CD4-positive, alpha-beta T cell treated with Interferon alpha-2 for 1 hour (primary cell): Measurements from ENCODE around the gene GABRR3.

ENCODE experiments used
- DNase-seq, 2 donors: peaks; one replicate each; pipeline ENCODE4 v3.0.0-alpha.2; 2020 to 2022

The GABRR3 gene

GRCh38 chr3:97988784-97989568, 46.1 kb downstream of the GABRR3 start:
- DNase-seq: no peak

- no peak for DNase-seq
Measured at GRCh38 chr3:97987306-97987705, 47.8 kb downstream of the GABRR3 start.

GRCh38 chr3:97983933-97984491, 51.1 kb downstream of the GABRR3 start:
- DNase-seq: no peak

DNA sequence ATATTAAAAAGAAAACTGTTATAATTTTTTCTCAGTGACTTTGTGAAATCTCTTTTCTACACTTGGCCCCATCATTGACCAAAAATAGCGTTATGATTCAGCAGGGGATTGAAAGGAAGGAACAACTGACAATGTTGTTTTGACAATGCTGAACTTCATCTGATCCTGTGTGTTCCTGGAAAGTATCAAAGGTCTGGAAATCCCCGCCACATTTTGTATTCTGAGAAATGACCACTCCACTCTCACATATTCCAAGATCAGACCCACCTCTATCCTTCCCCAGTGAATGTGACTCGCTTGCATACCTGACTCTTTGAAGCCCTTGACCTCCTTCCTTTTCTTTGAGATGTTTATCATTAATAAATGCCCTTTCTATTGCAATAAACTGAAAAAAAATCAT, 53.2 kb downstream of the GABRR3 start:
- no peak for DNase-seq

DNA sequence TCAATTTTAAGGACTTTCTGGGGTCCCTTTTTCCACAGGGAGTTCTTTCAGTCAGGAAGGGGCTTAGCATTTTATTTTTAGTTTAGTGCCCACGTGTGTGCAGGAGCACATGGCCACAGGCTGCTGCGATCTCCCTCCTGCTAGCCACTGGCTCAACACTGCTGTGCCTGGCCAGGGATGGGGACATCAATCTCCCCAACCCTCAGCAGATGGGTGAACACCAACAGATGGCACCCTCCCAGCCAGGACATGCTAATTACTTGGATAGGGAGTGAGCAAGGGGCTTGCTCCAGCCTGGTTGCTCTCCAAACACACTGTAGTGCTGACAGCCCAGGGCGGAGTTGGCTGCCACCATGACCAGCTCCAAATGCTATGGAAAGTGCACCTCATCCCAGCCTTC, 55.5 kb downstream of the GABRR3 start:
- DNase-seq: no peak

- no peak for DNase-seq
Measured at GRCh38 chr3:97975466-97975865, 59.6 kb downstream of the GABRR3 start.

GRCh38 chr3:97974996-97975395, 60.1 kb downstream of the GABRR3 start:
- DNase-seq: no peak

GRCh38 chr3:97972976-97973375, 62.1 kb downstream of the GABRR3 start:
- DNase-seq: no peak

DNA sequence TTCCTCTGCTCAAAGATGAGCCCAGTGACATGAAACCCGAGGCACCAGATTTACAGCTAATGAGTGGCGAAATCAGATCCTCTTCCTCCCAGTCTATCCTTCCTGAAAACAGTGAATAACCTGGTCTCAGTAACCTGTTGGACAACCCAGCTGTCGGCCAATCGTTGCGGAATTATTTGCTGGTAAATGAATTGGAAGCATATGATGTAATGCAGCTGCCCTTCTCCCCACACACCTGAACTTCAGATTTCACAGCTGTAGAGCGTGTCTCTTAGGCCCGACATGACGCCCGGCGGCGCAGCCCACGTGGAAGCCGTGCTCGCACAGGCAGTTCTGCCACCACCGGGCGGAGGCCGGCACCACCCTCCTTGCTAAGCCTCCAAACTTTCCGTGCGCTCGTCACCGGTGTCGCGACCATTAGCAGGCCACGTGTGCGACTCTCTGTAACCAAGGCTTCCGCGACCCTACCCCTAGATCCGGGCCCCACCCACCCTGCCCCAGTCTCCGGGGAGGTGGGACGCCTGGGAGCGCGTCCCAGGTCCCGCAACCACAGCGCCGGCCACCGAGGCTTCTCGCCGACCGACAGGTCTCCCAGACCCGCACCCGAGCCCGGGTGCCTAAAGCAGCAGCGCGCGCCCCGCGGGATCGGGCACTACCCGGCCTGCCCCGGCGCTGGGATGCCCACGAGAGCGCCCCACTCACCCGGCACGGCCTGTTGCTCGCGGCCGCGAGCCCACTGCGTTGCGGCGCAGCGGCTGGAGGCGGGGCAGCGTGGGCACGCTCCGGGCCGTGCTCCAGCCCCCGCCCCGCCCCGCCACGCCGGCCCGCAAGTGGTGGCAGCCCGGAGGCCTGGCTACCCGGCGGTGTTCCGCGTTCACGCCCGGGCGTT, 63.2 kb downstream of the GABRR3 start, which contains the start of gene RIOX2:
Gene RIOX2, minus strand, starts transcription at position 753 of the 889 bp plus-strand sequence. CDS start 4,838 bp downstream, outside the sequence.
- DNase-seq: peak; percentile 70 to 79

GRCh38 chr3:97970956-97971620, 64.0 kb downstream of the GABRR3 start:
- no peak for DNase-seq

DNA sequence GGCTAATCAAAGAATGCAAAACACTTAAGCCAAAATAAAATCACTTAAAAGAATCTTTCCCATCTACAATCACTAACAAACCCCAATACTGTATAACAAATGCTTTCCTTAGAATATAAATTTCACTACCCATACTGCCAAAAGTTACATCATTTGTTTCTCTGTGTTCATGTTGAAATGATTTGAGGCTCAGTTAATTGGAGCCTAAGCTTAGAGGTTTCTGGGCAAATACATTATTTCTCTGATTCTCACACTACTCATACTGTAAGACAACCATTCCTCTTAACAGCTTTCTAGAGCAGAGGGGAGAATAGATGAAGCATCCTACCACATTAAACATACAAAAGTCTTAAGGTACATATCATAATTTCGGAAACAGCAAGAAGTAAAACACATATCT, 65.0 kb downstream of the GABRR3 start:
- DNase-seq: no peak

GRCh38 chr3:97969541-97969940, 65.6 kb downstream of the GABRR3 start:
- no peak for DNase-seq

DNA sequence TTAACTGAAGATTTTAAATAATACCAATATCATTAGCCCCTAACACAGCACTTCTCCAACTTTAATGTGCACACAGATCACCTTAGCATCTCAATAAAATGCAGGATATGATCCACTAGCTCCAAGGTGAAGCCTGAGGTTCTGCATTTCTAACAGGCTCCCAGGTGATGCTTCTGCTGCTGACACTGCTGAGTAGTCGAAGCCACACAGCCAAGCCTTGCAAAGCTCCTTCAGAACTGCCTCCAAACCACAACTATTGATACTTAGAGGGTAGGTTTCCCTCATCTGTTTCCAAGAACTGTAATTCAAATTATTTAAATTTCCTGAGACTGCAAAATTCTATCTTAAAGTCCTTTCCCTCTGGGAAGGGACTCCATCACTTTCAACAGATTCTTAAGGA, 66.7 kb downstream of the GABRR3 start:
- no peak for DNase-seq

DNA sequence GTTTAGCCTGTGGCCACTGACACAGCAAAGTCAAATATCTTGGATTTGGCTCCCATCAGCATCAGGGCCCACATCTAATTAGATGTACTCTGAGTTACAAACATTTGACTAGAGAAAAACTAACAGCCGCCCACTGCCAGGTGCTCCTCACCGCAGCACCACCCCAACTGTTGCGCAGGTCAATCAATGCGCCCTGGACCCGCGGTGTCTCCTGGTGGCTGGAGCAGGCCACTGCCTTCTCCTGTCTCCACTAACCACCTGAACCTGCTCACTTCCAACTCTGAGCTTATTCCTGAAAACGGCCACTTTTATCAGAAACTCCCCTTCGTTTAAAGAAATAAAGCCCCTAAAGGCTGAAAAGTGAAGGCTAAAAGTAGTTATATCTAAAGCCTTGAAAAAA, 67.1 kb downstream of the GABRR3 start:
- no peak for DNase-seq

DNA sequence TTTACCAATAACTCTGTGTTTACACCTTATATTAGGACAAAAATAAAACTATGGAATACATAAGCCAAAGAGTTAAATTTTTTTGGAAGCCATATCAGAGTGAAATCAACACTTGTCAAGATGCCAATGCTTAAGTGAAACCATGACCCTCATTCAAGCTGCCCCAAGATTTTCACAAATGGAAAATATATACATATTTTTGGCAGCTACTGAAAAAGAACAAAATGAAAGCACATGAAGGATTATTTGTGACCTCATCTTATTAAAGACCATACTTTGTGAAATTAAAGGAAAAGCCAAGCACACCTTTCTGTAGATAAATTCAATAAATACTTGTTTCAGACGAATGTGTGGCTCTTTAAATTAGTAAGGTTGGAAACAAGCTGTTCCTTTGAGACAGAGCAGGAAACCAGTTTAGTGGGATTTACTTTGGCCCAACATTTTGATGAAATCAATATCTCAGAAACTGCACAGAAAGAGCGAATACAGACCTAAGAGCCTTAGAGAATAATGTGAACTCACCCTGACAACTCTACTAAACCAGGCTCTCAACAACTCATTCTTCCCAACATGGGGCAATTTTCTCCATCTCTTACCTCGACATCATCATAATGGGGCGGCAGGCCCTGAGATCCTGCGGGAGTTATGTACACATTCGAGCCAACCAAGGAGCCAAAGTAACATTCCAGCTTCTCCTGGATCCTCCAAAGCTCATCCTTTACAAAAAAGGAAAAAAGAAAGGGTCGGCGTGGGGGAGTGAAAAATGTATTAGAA, 73.9 kb downstream of the GABRR3 start:
- no peak for DNase-seq

- no peak for DNase-seq
Measured at GRCh38 chr3:97960551-97960950, 74.6 kb downstream of the GABRR3 start.

- no peak for DNase-seq
Measured at GRCh38 chr3:97959872-97960271, 75.2 kb downstream of the GABRR3 start.

- DNase-seq: no peak
Measured at GRCh38 chr3:97958796-97959195, 76.3 kb downstream of the GABRR3 start.

DNA sequence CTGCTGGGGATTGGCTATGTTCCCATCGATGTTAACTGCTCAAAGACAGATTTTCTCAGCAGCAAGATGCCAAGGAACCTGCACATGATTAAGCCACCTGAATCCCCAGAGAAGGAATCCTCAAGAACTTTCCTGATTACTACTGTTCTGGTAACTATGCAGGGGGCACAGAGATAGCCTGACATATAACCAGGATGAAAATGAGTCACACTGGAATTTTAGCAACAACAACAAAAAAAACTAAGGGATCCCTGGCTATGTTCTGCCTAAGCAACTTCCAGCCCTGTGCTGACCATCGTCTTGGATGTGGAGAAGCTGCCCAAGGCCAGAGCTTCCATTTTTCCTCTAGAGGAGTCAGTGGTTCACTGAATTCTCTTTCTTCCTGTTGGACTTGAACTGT, 76.7 kb downstream of the GABRR3 start:
- DNase-seq: no peak

DNA sequence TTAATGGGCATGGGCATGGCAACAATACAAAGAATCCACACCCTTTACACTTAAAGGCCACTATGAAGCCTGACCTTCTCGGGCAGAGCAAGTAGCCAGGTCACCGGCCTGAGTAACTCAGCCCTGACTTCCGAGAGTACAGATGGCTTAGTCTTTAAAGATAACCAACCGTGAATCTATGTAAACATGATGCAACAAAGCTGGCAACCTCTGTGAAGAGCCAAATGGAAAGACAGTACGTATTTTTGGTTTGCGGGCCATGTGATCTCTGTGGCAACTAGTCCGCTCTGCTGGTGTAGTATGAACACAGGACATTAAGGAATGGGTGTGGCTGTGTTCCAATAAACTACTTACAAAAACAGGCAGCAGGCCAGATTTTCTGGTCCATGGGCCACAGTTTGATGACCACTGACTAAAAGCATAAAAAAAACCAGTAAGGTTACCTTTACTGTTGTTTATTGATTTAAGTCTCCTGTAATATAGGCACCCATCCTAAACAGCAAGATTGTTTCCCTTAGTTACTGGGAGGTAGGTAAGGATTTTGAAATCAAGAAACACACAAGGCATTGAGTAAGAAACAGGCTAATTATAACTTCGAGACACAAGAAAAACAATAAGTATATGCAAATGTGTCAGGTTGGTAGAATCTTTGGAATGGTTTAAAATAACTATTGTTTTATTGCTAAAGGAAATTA, 77.4 kb downstream of the GABRR3 start:
- peak in 1 of 2 donors; percentile 6 for DNase-seq

GRCh38 chr3:97956051-97956450, 79.1 kb downstream of the GABRR3 start:
- no peak for DNase-seq
